Measurements from ENCODE around the gene ASPM.

The ASPM gene

GRCh38 chr1:197146101-197147095, at the start of gene ASPM:
Gene ASPM (minus strand): TSS chr1:197146669. CDS start chr1:197146437, 232 bp downstream.
- peak; percentile 83 to 87 for DNase-seq (ENCODE audit: low read depth in 1 of 2, low spot score in 1 of 2)

GRCh38 chr1:197195100-197195499, 48.6 kb upstream of the ASPM start:
- DNase-seq (ENCODE audit: low read depth in 1 of 2, low spot score in 1 of 2): no peak

DNA sequence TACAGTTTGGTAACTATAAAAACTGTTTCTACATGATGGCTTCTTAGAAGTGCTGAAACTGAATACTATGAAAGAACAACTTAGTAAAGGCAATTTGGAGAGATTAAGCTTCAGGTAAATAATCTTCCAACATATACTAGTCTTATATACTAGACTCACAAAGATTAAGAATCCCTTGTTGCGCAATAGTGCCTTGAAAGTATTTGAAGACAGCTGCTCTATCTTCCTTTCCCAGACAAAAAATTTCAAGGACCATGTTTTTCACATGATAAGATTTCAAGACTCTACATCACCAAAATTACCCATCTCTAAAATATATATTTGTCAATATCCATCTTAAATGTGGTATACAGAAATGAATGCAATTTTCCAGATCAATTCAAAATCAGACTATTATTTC, 37.7 kb upstream of the ASPM start:
- no peak for DNase-seq (ENCODE audit: low read depth in 1 of 2, low spot score in 1 of 2)

GRCh38 chr1:197183195-197183748, 36.8 kb upstream of the ASPM start:
- no peak for DNase-seq (ENCODE audit: low read depth in 1 of 2, low spot score in 1 of 2)

- no peak for DNase-seq (ENCODE audit: low read depth in 1 of 2, low spot score in 1 of 2)
These were observed 36.2 kb upstream of the ASPM start for GRCh38 chr1:197182716-197183115.

DNA sequence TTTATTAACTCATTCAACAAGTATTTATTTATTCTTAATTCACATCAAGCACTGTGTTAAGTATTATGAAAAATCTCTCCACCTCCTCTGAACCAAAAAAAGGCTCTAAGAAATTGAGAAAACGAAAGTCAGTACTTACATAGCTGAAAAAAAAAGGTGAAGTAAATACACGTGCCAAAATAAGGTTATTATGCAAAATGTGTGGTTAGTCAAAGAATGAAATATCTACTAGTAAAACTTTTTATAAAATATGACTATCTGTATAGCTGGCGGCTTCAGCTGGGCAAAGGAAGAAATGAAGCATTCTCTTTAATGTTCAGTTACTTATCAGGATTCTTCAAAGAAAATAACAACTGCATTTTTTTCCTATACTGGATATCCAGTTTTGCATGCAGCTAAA, 35.5 kb upstream of the ASPM start:
- DNase-seq (ENCODE audit: low read depth in 1 of 2, low spot score in 1 of 2): no peak

DNA sequence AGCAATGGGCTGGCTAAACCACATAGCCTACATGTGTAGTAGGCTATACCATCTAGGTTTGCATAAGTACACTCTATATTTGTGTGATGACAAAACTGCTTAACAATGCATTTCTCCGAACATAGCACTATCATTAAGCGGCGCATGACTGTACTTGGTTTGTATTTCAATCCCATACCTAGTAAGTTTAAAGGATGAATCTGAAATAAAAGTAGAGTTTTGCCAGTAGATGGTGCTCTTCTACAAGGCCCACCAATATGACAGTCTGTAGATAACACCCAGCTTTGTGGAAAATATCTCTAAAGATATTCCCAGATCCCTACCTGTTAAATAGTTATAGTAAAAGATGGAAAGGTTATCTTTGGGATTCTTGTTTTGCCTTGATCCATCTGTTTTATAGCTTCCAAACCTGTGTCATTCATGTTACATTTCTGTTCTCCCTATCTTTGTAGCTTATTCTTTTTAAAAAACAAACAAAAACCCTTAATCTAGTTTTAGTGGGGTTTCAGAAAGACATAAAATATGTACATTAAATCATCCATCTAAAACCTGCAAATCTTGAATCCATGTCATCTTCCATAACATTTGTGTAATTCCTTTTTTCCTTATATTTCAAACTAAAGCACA, 33.9 kb upstream of the ASPM start:
- DNase-seq (ENCODE audit: low read depth in 1 of 2, low spot score in 1 of 2): no peak

GRCh38 chr1:197178998-197179397, 32.5 kb upstream of the ASPM start:
- DNase-seq (ENCODE audit: low read depth in 1 of 2, low spot score in 1 of 2): no peak

DNA sequence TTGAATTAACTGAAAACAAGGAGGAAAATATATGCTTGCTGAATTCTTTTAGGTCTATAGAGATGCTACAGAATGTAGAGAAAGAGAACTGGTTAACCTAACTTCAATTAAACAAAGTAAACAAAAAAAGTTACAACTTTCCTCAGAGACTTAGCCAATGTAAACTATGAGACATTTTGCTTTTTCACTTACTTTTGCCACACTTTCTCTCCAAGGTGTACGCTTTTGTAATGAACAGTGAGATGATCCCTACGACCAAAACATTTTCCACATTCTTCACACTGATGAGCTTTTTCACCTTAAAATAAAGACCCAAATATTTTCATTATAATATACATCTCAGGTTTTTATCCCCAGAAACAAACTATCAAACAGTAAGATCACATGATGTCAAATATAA, 28.3 kb upstream of the ASPM start:
- no peak for DNase-seq (ENCODE audit: low read depth in 1 of 2, low spot score in 1 of 2)

GRCh38 chr1:197173571-197174507, 27.4 kb upstream of the ASPM start:
- no peak for DNase-seq (ENCODE audit: low read depth in 1 of 2, low spot score in 1 of 2)

DNA sequence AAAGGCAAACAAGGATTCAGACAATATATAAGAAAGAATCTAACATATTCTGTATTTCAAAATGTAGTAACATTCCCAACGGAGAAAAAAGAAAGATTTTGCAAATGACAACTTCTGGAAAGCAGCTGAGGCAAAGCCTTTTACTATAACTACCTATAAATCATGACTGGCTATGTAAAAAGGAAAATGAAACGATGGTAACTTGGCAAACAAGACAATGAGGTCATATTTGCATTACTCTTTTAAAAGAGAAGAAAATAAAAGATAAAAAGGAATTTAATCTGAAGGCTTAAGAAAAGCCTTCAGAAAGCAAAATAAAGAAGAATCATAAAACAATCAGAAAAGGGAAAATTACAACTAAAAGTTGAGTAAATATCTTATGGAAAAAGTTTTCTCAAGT, 25.1 kb upstream of the ASPM start:
- no peak for DNase-seq (ENCODE audit: low read depth in 1 of 2, low spot score in 1 of 2)

DNA sequence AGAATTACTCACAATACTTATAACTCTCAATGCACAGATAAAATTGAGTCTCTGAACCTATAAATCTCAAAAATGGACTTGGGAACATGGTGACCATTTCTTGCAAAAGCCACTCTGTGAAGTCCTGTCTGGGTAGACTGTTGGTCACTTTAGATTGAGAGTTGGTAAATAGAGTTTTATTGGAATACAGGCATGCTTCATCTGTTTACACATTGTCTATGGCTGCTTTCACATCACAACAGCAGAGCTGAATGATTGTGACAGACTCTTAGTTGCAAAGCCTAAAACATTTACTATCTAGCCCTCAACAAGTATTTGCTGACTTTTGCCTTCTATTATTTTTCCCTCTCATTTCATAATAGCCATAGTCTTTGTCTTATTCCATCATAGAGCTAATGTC, 24.1 kb upstream of the ASPM start:
- DNase-seq (ENCODE audit: low read depth in 1 of 2, low spot score in 1 of 2): no peak

DNA sequence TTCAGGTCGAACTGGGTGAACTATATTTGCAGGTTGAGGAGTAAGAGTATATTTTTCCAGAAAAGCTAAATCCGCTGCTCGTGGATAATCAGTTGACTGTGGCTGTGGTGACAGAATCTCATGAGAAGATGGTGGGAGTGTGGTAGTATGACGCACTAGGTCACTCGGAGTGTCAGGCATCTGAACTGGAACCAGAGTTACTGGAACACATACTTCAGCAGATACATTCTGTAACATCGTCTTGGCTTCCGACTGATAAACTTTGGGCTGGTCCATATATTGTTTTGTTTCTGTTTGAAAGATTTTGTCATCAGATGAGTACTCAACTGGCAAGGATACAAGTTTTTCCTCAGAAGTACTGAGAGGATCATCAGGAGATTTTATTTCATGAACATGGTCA, 13.0 kb upstream of the ASPM start:
- DNase-seq (ENCODE audit: low read depth in 1 of 2, low spot score in 1 of 2): no peak

DNA sequence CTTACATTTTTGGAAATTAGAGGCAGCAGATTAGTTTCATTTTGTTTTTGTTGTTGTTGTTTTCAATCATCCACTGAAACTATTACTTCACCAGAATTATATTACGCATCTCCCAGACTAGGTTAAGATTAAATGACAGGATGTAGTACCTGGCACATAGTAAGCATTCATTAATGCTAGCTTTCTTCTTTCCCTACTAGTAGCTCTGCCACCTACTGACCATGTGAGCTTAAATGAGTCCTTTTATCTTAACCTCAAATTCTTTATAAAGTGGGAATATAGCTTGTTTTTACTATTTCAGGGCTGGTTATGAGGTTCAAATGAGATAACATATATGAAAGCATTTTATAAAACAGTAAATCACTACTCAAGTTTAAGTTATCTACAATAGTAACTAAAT, 10.2 kb upstream of the ASPM start:
- no peak for DNase-seq (ENCODE audit: low read depth in 1 of 2, low spot score in 1 of 2)

DNA sequence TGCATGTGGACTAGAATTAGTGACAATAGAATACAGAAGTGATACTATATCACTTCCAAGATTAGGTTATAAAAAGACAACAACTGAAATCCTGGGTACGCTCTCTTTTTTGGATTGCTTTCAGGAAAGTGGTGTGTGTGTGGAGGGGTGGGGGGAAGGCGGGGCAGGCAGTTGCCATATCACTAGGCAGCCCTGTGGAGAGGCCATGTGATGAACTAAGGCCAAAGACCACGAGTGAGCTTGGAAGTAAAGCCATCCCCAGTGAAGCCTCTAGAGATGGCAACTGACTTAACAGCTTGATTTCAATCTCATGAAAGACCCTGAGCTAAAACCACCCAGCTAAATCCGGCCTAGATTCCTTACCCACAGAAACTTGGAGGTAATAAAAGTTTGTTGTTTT, 6.2 kb upstream of the ASPM start:
- no peak for DNase-seq (ENCODE audit: low read depth in 1 of 2, low spot score in 1 of 2)

DNA sequence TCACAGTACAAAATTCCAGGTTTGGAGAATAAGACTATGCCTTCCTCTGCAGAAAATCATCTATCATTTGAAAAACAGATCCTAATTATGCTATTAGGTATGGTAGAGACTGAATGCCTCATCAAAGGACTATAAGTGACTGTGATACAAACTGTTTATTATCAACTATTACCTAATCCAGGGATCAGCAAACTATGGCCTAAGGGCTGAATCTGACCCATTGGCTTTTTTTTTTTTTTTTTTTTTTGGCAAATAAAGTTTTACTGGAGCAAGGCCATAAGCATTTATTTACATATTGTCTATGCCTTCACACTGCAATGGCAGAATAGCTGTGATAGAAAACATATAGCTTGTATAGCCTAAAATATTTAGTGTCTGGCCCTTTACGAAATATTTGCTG, 4.7 kb upstream of the ASPM start:
- no peak for DNase-seq (ENCODE audit: low read depth in 1 of 2, low spot score in 1 of 2)

DNA sequence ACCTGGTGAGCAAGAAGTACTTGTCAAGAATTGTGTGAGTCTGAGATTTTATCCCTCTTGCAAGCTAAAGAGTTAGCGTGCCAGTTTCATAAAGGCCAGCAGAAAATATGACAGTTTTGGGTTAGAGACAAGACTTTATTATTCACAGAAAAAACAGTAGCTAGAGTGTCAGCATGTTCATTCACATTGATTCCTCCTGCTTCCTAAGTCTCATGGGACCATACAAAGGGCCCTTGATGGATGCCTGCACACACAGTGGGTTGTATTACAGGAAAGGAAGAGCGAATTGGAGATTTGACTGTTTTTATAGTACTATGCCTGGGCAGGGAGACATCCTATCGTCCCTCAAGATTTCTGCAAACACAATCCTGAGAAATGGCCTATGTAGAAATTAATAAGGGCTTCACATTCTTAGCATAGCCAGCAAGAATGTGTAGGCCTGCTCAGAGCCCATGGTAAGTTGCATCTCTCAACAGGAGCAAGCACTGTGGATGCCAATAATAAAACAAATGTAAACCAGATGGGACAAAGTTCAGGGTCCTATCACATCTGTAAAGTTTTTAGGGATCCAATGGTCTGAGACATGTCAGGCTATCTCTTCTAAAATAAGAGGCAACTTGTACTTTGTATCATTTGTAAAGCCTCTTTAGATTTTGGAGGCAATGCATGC, 4.0 kb upstream of the ASPM start:
- no peak for DNase-seq (ENCODE audit: low read depth in 1 of 2, low spot score in 1 of 2)

DNA sequence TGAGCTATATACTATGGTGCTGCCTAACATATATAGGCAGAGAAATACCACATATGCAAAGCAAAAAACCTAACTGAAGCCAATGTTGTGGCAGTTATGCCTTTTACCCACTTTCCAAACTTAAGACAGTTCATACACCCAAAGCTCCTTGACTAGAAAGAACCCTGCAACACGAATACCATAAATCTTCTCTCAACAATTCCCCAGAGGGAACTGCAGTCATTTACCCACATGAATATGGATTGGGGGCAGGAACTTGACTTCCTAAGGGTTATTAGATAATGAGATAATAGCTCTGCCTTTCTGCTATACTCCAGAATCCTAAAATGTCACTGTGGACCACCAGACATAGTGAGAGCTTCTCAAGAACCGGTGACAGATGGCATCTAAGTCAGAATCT, 2.9 kb upstream of the ASPM start:
- DNase-seq (ENCODE audit: low read depth in 1 of 2, low spot score in 1 of 2): no peak

DNA sequence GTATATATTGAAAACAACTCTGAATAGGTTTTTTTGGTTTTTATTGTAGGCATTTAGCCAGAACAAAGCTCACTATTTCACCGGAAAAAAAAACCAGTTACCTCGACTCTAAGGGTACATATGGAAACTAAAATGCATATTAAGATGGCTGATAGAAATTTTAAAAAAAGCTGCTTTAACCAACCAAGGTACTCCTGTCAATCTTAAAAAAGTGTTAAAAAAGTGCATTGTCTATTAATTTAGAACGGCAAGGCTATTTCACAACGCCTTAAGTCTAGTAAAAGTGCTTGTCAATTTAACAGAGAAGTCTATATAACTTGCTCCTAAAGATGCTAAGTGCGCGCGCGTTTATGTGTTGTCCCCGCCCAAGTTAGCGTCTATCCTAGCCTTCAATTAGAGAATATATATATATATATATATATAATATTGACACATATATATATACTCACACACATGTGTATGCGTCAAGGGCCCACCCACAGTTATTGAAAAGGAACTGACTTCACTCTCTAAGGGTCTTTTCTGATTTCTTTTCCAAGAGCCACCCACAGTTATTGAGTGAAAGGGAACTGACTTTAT, 934 bp downstream of the ASPM start:
- no peak for DNase-seq (ENCODE audit: low read depth in 1 of 2, low spot score in 1 of 2)

Data from activated T-helper 1 cell treated with anti-CD3 and anti-CD28 coated beads, Interleukin-2, amount 50 U/mL, for 16 hours (primary cell).